Measurements from ENCODE around the gene ITPR1. TPM values are rescaled to one million over a fixed set of nuclear protein-coding genes. Genes with fewer than 3 reads are reported as not detected.

The ITPR1 gene
- total and polyA plus RNA-seq, 4 donors: 3.7 to 39.4 (median 8.2) TPM

GRCh38 chr3:4720316-4721075 is 227.3 kb downstream of the ITPR1 start:
- H3K9me3 ChIP-seq (ENCODE audit: control insufficient read depth in 4 of 4, low read length in 3 of 4): no peaks in the 10 kb centered on the region
- no peaks in the 10 kb centered on the region for H3K27me3 ChIP-seq (ENCODE audit: control insufficient read depth in 4 of 4, insufficient read depth in 4 of 4, low read length in 3 of 4)
- peak overlapping the region; percentile 90 to 92 for H3K27ac ChIP-seq (ENCODE audit: low read depth in 1 of 2, low read length in 2 of 2)
- peak; percentile 47 for DNase-seq (ENCODE audit: low spot score)
- 20% methylated on average over 12 of the region's 12 CpGs for WGBS
- H3K4me3 ChIP-seq (ENCODE audit: low read depth in 1 of 3, low read length in 3 of 3): no peak overlapping the region
- peak overlapping the region; percentile 17 to 73 for H3K9ac ChIP-seq (ENCODE audit: low read depth in 1 of 2, low read length in 2 of 2)
- no peaks in the 10 kb centered on the region for H3K36me3 ChIP-seq (ENCODE audit: control insufficient read depth in 4 of 4, insufficient read depth in 3 of 4, low read depth in 1 of 4, low read length in 3 of 4)
- TF ChIP-seq GABPA (IDR thresholded peaks at IDR 0.05 in 1 of 2, conservative IDR thresholded peaks at IDR 0.05 in 1 of 2): no peak
- TF ChIP-seq ATF3 (IDR thresholded peaks at IDR 0.05): peak; percentile 68
- TF ChIP-seq SP1 (IDR thresholded peaks at IDR 0.05): peak; percentile 88
- peak; percentile 90 for TF ChIP-seq NR2F2 (IDR thresholded peaks at IDR 0.05)
- peak; percentile 67 for TF ChIP-seq FOXA1 (IDR thresholded peaks at IDR 0.05)
- peak; percentile 83 for TF ChIP-seq ZBTB33 (IDR thresholded peaks at IDR 0.05)
- peak; percentile 84 for TF ChIP-seq MAX (IDR thresholded peaks at IDR 0.05)
- peak; percentile 61 for TF ChIP-seq CTCF (IDR thresholded peaks at IDR 0.05; ENCODE audit: low read depth, low read length, missing input control)
- TF ChIP-seq YY1 (IDR thresholded peaks at IDR 0.05): peak; percentile 64
- TF ChIP-seq EGR1 (IDR thresholded peaks at IDR 0.05; ENCODE audit: low read depth in 2 of 2): peak in 1 of 2 donors; percentile 29
- peak; percentile 69 to 74 for TF ChIP-seq HNF4A (conservative IDR thresholded peaks at IDR 0.05)
- peak; percentile 90 to 93 for TF ChIP-seq RXRA (IDR thresholded peaks at IDR 0.05)
- peak; percentile 15 to 71 for TF ChIP-seq JUND (IDR thresholded peaks at IDR 0.05)
- TF ChIP-seq TAF1 (conservative IDR thresholded peaks at IDR 0.05): peak; percentile 23
- TF ChIP-seq RAD21 (IDR thresholded peaks at IDR 0.05): peak; percentile 88
- TF ChIP-seq REST (IDR thresholded peaks at IDR 0.05): peak; percentile 32
- TF ChIP-seq FOXA2 (IDR thresholded peaks at IDR 0.05): peak; percentile 86
- peak; percentile 58 for TF ChIP-seq HNF4G (IDR thresholded peaks at IDR 0.05)
- peaks cover 6 to 54% (median 29%) of the 10 kb centered on the region in 4 donors for H3K4me1 ChIP-seq (ENCODE audit: control insufficient read depth in 4 of 4, insufficient read depth in 4 of 4, low read length in 3 of 4)
